ENCODE data around the gene SGSM1. TPM values are rescaled to one million over a fixed set of nuclear protein-coding genes. Genes with fewer than 3 reads are reported as not detected.

SGSM1 gene
- total RNA-seq, 1 experiment from 2014 or later = not detected

Other genes with a start within 250 kb of the SGSM1 start
- gene LRRC75B, start 213.1 kb upstream of the SGSM1 start, total RNA-seq (2014; rRNA removed; shearing (Covaris generic)) = 0.60 and 3.6 TPM in 2 replicates
- under 0.01 and 0.20 TPM in 2 replicates for gene GGT1, start 203.0 kb upstream of the SGSM1 start, total RNA-seq (2014; rRNA removed; shearing (Covaris generic))
- gene PIWIL3, start 31.5 kb upstream of the SGSM1 start, total RNA-seq (2014; rRNA removed; shearing (Covaris generic)) = not detected in 2 replicates
- not detected in 2 replicates for gene LHFPL7, start 140.5 kb downstream of the SGSM1 start, total RNA-seq (2014; rRNA removed; shearing (Covaris generic))
- gene KIAA1671, start 146.5 kb downstream of the SGSM1 start, total RNA-seq (2014; rRNA removed; shearing (Covaris generic)) = 7.7 and 8.7 TPM in 2 replicates